Measurements from ENCODE around the gene AXIN1.

Gene AXIN1

GRCh38 chr16:397736-398332, 45.3 kb upstream of the AXIN1 start:
- peak overlapping the region; percentile 30 for H3K4me3 ChIP-seq (ENCODE audit: low read length)
- TF ChIP-seq CTCF (conservative IDR thresholded peaks at IDR 0.05; ENCODE audit: low read depth, low read length): peak; percentile 46
- DNase-seq (ENCODE audit: low read depth): no peak

- no peak for TF ChIP-seq CTCF (conservative IDR thresholded peaks at IDR 0.05; ENCODE audit: low read depth, low read length)
- DNase-seq (ENCODE audit: low read depth): no peak
- H3K4me3 ChIP-seq (ENCODE audit: low read length): peak within 1 kb of the TSS; percentile 50
Measured at GRCh38 chr16:397135-397661, 44.7 kb upstream of the AXIN1 start, which contains the start of gene NME4. Gene NME4 (plus strand): TSS chr16:397199. CDS start chr16:397223, 24 bp downstream.

- H3K4me3 ChIP-seq (ENCODE audit: low read length): peak overlapping the region; percentile 50
Measured at GRCh38 chr16:396605-397004, 44.1 kb upstream of the AXIN1 start.

GRCh38 chr16:396199-396598, 43.7 kb upstream of the AXIN1 start:
- no peak for DNase-seq (ENCODE audit: low read depth)
- peak overlapping the region; percentile 50 for H3K4me3 ChIP-seq (ENCODE audit: low read length)
- no peak for TF ChIP-seq CTCF (conservative IDR thresholded peaks at IDR 0.05; ENCODE audit: low read depth, low read length)

More at GRCh38 chr16:396605-397004, 44.1 kb upstream of the AXIN1 start:
- no peak for DNase-seq (ENCODE audit: low read depth)
- no peak for TF ChIP-seq CTCF (conservative IDR thresholded peaks at IDR 0.05; ENCODE audit: low read depth, low read length)

GRCh38 chr16:392450-393030, 40.0 kb upstream of the AXIN1 start:
- no peak overlapping the region for H3K4me3 ChIP-seq (ENCODE audit: low read length)
- DNase-seq (ENCODE audit: low read depth): no peak
- no peak for TF ChIP-seq CTCF (conservative IDR thresholded peaks at IDR 0.05; ENCODE audit: low read depth, low read length)

GRCh38 chr16:391885-392335, 39.4 kb upstream of the AXIN1 start:
- no peak overlapping the region for H3K4me3 ChIP-seq (ENCODE audit: low read length)
- DNase-seq (ENCODE audit: low read depth): no peak
- TF ChIP-seq CTCF (conservative IDR thresholded peaks at IDR 0.05; ENCODE audit: low read depth, low read length): peak; percentile 88

GRCh38 chr16:389352-389751, 36.8 kb upstream of the AXIN1 start:
- no peak for TF ChIP-seq CTCF (conservative IDR thresholded peaks at IDR 0.05; ENCODE audit: low read depth, low read length)
- no peak overlapping the region for H3K4me3 ChIP-seq (ENCODE audit: low read length)
- no peak for DNase-seq (ENCODE audit: low read depth)

Data from retinal pigment epithelial cell (primary cell).